ENCODE measurements around the gene MYL4.

DNA sequence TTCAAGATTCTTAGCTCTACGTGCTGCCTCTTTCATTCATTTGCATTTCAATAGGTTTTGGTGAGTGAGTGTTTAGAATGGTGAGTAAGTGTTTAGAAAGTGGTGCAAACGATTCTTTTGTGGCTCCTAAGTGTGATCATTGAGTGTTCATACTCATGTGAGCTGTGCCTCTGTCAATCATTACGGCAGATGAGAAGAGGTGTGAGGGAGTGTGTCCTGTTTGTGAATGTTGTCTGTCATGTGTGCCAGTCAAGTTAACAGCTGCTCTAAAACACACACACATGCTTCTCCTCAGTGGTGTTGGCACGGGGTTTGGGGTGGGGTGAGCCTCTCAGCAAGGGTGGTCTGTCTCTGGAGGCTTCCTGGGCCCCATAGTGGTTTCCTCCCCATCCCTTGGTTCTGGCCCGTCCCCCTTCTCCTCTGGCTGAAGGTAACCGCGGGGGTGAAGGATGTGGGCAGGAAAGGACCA lies 11.4 kb downstream of the MYL4 start:
- no peak for TF ChIP-seq CTCF (IDR thresholded peaks at IDR 0.05)
- TF ChIP-seq POLR2A (IDR thresholded peaks at IDR 0.05): no peak

Data from thyroid gland (tissue), 4 donors.